Spleen (tissue), 7 donors: Measurements from ENCODE around the gene CHD2.

Experiments
- POLR2A ChIP-seq, 3 donors: fragments of 450-650 bp; IDR thresholded peaks; one replicate each; pipeline ENCODE4 v1.5.1; 2017; ENCODE audit warnings: antibody characterized with exemption in 3 of 3, mild to moderate bottlenecking in 1 of 3
- TF ChIP-seq, protein P1 (sequence below), 11 experiments: fragments of 200-600 bp in 7 of 11; fragments of 450-650 bp in 4 of 11; sonication (generic) in 4 of 11; IDR thresholded peaks in 8 of 11; conservative IDR thresholded peaks in 3 of 11; 1 replicate in 7 of 11; 2 replicates in 4 of 11; pipeline versions ENCODE4 v1.4.0 to v1.8.0; 2016 to 2021; ENCODE audit warnings: antibody characterized with exemption in 11 of 11, inconsistent platforms in 4 of 11, mild to moderate bottlenecking in 1 of 11
- donor health status: DM: no; HTN: no; CAD: no; lungs with moderate emphysema.
- donor health status: DM: no; HTN: no; CAD: no.
- donor health status: DM: no; HTN: no; CAD: no.

DNA sequence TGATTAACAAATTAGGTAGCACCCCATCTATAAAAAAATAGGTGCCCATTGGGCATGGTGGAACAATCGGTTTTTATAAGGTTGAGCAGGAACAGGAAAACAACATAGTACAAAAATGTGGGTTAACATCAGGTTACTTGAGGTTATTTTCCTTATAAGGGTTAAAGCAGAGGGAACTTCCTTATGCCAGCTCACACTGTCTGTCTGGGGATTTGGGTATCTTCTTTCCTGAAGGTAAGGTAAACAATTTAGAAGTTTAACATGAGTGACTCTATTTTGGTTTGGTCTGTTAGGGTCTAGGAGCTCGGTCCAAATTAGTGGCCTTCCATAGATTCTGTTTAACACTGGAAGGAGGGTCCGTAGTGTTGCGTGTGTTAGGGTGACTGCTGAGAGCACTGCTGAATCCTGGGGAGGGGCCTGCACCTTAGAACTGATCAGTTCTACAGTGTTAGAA is 14.7 kb downstream of the CHD2 start:
- TF ChIP-seq POLR2A (IDR thresholded peaks at IDR 0.05): no peak
- TF ChIP-seq, protein P1, sequence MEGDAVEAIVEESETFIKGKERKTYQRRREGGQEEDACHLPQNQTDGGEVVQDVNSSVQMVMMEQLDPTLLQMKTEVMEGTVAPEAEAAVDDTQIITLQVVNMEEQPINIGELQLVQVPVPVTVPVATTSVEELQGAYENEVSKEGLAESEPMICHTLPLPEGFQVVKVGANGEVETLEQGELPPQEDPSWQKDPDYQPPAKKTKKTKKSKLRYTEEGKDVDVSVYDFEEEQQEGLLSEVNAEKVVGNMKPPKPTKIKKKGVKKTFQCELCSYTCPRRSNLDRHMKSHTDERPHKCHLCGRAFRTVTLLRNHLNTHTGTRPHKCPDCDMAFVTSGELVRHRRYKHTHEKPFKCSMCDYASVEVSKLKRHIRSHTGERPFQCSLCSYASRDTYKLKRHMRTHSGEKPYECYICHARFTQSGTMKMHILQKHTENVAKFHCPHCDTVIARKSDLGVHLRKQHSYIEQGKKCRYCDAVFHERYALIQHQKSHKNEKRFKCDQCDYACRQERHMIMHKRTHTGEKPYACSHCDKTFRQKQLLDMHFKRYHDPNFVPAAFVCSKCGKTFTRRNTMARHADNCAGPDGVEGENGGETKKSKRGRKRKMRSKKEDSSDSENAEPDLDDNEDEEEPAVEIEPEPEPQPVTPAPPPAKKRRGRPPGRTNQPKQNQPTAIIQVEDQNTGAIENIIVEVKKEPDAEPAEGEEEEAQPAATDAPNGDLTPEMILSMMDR (IDR thresholded peaks at IDR 0.05 in 8 of 11, conservative IDR thresholded peaks at IDR 0.05 in 3 of 11): peak in 1 of 11 experiments; percentile 6
